GM21515 (cell line): ENCODE measurements around the gene ROBO2.

Experiments
- ATAC-seq: cut with Tn5 transposase; IDR thresholded peaks from one replicate; pipeline ENCODE4 v1.9.1; 2021; ENCODE audit not compliant: unreplicated experiment

The ROBO2 gene

DNA sequence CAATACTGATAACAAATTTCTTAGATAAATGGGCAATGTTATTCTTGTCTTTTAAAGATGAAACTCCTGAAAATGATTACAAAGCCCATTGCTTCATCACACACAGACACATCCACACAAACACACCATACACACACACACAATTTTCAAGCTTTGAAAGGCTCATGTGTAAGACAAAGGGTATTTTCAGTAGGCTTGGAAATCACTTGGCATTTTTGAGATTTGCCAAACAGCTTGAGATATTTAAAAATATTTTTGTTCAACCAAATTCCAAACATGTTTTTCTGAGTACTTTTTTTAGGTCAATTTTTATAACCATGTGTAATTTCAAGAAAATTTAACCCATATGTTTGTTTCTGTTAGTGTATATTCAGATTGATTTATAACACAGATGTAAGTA is 283.7 kb downstream of the ROBO2 start:
- no peak for ATAC-seq

- no peak for ATAC-seq
Observed at GRCh38 chr3:77324105-77324504, 284.2 kb downstream of the ROBO2 start.

GRCh38 chr3:77325280-77325679 is 285.4 kb downstream of the ROBO2 start:
- no peak for ATAC-seq

DNA sequence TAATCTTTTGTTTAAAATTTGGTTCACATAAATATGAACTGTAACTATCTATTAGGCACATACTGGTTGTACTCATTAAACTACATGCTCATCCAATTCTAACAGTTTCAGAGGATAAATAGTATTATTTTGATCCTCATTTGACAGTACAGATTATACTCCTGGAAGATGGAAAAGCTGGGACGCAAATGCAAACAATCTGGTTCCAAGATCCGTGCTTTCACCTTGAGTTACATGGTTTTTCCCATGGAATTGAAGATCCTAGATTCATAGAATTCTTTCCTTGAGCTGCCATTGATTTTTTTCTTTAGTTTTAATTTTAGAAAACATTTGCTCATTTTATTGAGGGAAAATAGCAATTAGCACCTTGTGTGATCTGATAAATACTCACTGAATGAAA is 285.8 kb downstream of the ROBO2 start:
- ATAC-seq: no peak

GRCh38 chr3:77326586-77326985 is 286.7 kb downstream of the ROBO2 start:
- no peak for ATAC-seq

GRCh38 chr3:77328690-77329089 is 288.8 kb downstream of the ROBO2 start:
- no peak for ATAC-seq

- no peak for ATAC-seq
Observed at GRCh38 chr3:77329116-77329515, 289.2 kb downstream of the ROBO2 start.

DNA sequence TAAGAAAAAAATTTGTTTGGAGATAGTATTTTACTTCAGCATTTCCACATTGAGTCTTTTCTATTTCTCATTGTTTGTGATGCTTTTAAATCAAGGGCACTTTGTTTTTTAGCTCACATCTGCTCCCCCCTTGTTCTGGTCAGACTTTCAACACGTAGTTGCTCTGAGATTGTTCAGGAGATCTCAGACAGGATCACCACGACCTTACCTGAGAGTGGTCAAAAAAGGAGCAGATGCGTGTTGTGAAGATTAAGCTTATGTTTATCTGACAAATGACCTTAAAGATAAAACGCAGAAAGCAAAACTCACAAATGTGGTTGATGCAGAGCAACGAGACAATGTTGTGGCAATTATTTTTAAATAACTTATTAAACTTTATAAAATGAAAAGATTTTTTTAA is 298.3 kb downstream of the ROBO2 start:
- no peak for ATAC-seq

GRCh38 chr3:77342027-77342426 is 302.1 kb downstream of the ROBO2 start:
- no peak for ATAC-seq

DNA sequence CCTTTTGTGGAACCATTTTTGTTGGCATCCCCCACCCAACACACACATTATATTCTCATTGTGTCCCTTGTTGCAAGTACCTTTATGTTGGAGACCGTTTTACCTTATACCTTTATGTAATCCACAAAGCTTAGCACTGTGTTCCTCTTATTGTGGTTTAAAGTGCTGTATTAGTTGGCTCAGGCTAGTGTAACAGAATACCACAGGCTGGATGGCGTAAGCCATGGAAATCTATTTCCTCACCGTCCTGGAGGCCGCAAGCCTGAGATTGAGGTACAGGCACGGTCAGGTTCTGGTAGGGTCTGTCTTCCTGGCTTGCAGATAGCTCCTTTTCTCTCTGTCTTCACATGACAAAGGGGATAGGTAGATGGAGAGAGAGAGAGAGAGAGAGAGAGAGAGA is 302.8 kb downstream of the ROBO2 start:
- ATAC-seq: no peak

DNA sequence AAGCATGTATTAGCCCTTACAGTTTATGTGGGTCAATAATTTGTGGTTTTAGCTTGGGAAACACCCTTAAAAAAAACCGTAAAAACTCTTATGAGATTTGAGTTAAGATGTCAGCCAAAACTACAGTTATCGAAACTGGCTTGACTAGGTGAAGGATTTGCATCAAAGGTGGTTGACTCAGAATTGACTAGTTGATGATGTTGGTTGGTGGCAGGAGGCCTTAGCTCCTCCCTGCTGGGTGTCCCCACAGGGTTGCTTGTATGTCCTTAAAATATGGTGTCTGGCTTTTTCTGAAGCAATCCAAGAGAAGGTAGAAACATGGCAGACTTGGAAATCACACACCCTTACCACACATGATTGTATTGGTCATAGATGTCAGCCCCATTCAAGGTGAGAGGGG is 305.1 kb downstream of the ROBO2 start:
- ATAC-seq: no peak

DNA sequence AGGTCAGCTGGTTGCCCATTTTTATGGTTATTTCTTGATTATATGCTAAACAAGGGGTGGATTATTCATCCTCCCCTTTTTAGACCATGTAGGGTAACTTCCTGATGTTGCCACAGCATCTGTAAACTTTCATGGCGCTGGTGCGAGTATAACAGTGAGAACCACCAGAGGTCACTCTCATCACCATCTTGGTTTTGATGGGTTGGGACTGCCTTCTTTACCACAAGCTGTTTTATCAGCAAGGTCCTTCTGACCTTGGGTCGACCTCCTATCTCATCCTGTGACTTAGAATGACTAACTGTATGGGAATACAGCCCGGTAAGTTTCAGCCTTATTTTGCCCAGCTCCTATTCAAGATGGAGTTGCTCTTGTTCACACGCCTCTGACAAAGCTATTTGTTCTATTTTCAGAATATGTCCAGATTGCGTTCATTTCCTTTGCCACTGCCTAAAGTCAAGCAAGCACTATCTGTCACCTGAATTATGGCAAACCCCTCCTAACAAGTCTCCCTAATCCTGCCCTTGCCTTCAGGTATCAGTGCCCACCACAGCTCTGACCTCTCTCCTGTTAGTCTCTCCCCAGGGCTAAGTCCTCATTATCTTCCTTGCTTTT is 308.5 kb downstream of the ROBO2 start:
- ATAC-seq: no peak

- no peak for ATAC-seq
Observed at GRCh38 chr3:77354958-77355357, 315.1 kb downstream of the ROBO2 start.

- ATAC-seq: no peak
Observed at GRCh38 chr3:77362936-77363335, 323.0 kb downstream of the ROBO2 start.

DNA sequence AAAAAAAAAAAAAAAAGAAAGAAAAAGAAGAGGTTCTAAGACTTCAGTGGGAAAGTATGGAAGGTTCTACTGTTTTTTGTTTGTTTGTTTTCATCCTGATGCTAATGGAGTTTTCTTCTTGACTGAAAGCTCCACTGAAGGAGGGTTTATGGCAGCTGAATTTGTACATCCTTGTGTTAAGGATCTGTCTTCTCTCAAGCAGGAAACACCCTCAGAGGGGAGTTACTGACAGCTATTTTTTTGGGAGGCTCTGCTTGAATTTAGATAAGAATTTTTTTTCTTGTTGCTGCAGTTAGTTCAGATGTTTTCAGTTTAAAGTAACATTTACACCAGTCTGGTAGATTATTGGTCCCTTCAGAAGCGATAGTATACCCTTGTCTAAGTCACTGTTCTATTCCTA is 325.3 kb downstream of the ROBO2 start:
- ATAC-seq: no peak

- ATAC-seq: no peak
Observed at GRCh38 chr3:77370413-77370812, 330.5 kb downstream of the ROBO2 start.

DNA sequence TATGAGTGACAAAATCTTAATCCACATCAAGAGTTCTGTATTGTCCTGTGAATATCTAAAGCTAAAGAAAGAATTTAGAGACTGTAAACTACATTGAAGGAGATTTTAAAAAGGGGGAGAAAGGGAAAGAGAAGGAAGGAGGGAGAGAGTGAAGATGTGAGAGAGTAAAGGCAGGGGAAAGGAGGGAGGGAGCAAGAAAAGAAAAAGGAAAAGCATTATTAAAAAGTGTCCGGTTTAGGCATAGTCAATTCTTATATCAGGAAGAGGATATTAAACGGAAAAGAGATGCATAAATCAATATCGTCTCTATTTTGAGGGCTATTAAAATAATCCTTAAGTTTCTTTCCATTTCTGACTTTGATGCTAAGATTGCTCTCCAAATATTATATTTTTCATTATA is 332.1 kb downstream of the ROBO2 start:
- no peak for ATAC-seq

DNA sequence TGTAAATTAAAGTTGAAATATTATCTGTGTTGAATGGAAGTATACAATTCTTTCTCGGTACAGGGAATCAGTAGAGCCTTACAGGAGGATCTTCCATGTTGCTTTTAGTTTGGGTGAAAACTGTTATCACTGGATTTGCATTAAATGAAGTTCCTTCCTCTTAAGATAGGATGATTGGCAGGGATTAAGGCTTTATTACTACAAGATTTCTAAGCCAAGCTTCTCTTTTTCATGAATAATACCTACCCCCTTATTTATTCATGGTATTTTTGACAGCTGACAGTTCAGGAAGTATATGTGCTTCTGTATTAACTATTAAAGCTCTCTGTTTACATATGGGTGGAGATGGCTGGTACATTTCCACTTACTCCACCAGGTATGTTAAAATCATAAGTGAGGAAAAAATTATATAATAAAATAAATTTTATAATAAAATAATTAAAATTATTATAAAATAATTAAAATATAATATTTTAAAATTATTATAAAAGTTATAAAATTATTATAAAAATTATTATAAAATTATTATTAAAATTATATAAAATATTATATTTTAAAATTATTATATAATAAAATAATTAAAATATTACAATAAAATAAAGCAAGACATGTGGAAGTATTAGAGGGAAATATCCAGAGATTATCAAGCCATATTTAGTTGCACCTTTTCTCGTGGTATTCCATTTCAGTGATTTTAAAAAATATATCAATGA is 332.9 kb downstream of the ROBO2 start:
- ATAC-seq: no peak

- no peak for ATAC-seq
Observed at GRCh38 chr3:77373619-77374018, 333.7 kb downstream of the ROBO2 start.

- no peak for ATAC-seq
Observed at GRCh38 chr3:77376511-77376910, 336.6 kb downstream of the ROBO2 start.

DNA sequence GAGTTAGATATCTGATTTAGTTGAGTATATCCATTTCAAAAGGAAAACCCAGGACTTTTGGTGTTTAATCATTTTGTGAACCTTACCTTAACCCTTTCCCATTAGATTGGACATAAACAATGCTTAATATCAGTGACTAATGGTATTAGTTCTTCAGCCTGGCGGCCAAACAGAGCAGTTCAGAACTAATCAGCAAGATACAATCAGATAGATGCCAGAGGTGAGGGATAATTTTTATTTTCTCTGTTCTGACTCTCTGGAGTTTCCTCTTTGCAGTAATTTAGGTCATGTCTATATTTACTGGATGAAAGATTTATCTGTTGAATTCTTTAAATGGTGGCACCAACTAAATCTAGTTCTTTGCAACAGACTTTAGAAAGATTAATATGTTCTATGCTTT is 337.8 kb downstream of the ROBO2 start:
- ATAC-seq: no peak

DNA sequence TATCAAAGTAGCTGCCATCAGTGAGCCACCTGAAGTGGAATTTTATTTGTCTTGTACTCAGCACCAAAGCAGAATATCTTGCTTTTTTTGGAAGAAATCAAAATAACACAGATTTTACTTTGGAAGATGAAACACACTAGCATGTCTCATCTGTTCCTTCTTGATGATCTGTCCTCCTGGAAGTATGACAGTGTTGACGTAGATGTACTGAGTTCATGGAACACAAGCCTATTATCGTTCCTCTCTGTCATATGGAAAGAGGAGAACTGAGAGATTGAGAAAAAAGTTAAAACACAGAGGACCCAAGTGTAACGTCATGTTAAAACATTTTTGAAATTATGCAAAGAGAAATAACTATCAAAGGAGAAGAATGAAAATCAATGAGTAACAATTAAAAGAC is 340.2 kb downstream of the ROBO2 start:
- no peak for ATAC-seq

DNA sequence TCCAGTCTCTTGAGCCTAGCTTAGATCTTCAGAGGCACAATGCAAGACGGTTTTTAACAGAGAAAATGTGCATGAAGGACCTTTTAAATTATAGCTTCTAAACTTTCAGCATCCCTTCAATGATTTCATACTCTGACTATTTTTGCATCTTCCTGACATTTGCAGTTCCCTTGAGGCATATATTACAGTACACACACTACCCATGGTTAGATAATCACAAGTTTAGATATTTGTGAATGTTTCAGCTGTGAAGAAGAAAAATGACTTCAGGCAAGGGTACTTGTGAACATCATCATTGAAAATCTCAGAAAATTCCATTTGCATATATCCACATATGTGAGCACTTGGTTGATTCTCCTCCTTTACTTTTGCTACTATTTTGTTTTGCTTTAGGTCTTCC is 341.5 kb downstream of the ROBO2 start:
- ATAC-seq: no peak
